Neural progenitor cell (in vitro differentiated cells): Measurements from ENCODE around the gene LILRA5.

ENCODE experiments used
- EZH2 ChIP-seq: fragments of 200-600 bp; sonication (generic); IDR thresholded peaks from 2 replicates; pipeline ENCODE4 v1.6.1; 2017; ENCODE audit warnings: antibody characterized with exemption, mild to moderate bottlenecking, moderate library complexity
- TF ChIP-seq, protein P1 (sequence below): fragments of 200-600 bp; sonication (generic); IDR thresholded peaks from 2 replicates; pipeline ENCODE4 v1.5.1; 2017; ENCODE audit warnings: antibody characterized with exemption, mild to moderate bottlenecking

DNA sequence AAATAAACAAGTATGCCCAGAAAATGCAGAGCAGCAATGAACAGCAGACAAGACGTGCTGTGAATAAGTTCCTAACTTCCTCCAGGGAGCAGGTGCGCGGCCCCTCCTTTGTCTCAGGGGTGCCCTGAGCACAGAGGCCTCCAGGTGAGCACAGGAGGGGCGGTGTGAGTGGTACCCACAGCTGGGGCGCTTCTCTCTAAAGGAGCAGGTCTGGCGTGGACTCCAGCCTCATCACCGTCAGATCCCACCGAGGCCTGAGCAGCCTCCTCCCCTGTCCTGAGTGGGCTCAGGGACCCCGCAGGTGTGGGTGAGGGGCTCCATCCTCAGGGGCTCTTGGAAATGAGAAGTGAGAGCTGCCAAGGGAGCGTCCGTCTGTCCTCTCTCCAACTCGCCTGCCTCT lies 3.2 kb downstream of the LILRA5 start:
- no peak for TF ChIP-seq EZH2
- TF ChIP-seq, protein P1, sequence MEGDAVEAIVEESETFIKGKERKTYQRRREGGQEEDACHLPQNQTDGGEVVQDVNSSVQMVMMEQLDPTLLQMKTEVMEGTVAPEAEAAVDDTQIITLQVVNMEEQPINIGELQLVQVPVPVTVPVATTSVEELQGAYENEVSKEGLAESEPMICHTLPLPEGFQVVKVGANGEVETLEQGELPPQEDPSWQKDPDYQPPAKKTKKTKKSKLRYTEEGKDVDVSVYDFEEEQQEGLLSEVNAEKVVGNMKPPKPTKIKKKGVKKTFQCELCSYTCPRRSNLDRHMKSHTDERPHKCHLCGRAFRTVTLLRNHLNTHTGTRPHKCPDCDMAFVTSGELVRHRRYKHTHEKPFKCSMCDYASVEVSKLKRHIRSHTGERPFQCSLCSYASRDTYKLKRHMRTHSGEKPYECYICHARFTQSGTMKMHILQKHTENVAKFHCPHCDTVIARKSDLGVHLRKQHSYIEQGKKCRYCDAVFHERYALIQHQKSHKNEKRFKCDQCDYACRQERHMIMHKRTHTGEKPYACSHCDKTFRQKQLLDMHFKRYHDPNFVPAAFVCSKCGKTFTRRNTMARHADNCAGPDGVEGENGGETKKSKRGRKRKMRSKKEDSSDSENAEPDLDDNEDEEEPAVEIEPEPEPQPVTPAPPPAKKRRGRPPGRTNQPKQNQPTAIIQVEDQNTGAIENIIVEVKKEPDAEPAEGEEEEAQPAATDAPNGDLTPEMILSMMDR, result no peak
